Measurements from ENCODE around the gene CACNA2D2.

- TF ChIP-seq CTCF (conservative IDR thresholded peaks at IDR 0.05; ENCODE audit: low read depth, low read length) (no peak), RAD21 (IDR thresholded peaks at IDR 0.05; ENCODE audit: low read length) (no peak), SMC3 (IDR thresholded peaks at IDR 0.05; ENCODE audit: low read depth, low read length) (no peak), MXI1 (IDR thresholded peaks at IDR 0.05; ENCODE audit: borderline replicate concordance, low read depth, low read length) (no peak), RCOR1 (IDR thresholded peaks at IDR 0.05; ENCODE audit: insufficient replicate concordance, low read length) (no peak), MAFK (IDR thresholded peaks at IDR 0.05; ENCODE audit: low read depth, low read length) (no peak), CEBPB (IDR thresholded peaks at IDR 0.05; ENCODE audit: low read depth, low read length) (no peak), CHD1 (IDR thresholded peaks at IDR 0.05; ENCODE audit: low read depth, low read length) (no peak), POLR2A (IDR thresholded peaks at IDR 0.05; ENCODE audit: low read depth, low read length) (no peak), ELK1 (IDR thresholded peaks at IDR 0.05; ENCODE audit: borderline replicate concordance, low read depth, low read length) (no peak), USF2 (IDR thresholded peaks at IDR 0.05; ENCODE audit: low read depth, low read length) (no peak), FOS (IDR thresholded peaks at IDR 0.05; ENCODE audit: low read depth, low read length) (no peak), BHLHE40 (IDR thresholded peaks at IDR 0.05; ENCODE audit: low read depth, low read length) (no peak)
Observed at GRCh38 chr3:50375258-50375931, 128.0 kb downstream of the CACNA2D2 start.
